IMR-90 (cell line): ENCODE data around the gene SLC2A13.

Source experiments
- CEBPB ChIP-seq: IDR thresholded peaks from 2 replicates; pipeline ENCODE4 v1.6.1; 2012; ENCODE audit warnings: low read depth, low read length, improper control_type of control experiment
- CTCF ChIP-seq: conservative IDR thresholded peaks from 2 replicates; pipeline ENCODE4 v1.5.1; 2012; ENCODE audit warnings: mild to moderate bottlenecking, low read depth, low read length, improper control_type of control experiment
- FOS ChIP-seq: fragments of 150-350 bp; IDR thresholded peaks from 2 replicates; pipeline ENCODE4 v1.6.1; 2016; ENCODE audit warnings: low read depth, low read length
- MXI1 ChIP-seq: IDR thresholded peaks from 2 replicates; pipeline ENCODE4 v1.6.1; 2012; ENCODE audit warnings: low read depth, mild to moderate bottlenecking, low read length, moderate library complexity, borderline replicate concordance
- POLR2A ChIP-seq: IDR thresholded peaks from 2 replicates; pipeline ENCODE4 v1.6.1; 2012; ENCODE audit warnings: mild to moderate bottlenecking, low read depth, low read length
- RFX5 ChIP-seq: IDR thresholded peaks from 2 replicates; pipeline ENCODE4 v1.8.0; 2012; ENCODE audit warnings: low read depth, mild to moderate bottlenecking, low read length, moderate library complexity

DNA sequence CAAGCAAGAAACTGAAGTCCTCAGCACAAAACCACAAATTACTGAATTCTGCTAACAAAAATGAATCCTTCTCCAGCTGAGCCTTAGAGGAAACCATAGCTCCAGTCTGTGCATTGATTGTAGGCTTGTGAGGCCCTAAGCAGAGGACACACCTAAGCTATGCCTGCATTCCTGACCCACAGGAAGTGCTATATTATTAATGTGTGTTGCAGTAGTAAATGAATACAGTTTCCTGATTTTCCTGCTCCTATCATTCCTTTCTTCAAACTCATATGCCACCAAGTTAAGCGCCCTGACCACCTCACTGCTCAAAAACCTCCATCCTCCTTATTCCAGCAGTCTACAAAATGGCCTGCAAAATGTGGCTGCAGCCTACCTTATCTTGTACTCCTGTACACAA is 334.4 kb downstream of the SLC2A13 start:
- TF ChIP-seq CTCF (no peak), CEBPB (no peak), POLR2A (no peak), MXI1 (no peak), RFX5 (no peak), FOS (no peak)
